Kidney tubule cell (primary cell): Measurements from ENCODE around the gene XPR1.
"Not testable (repeated sequence)": the region's sequence is repeated elsewhere in the genome, so short reads cannot be mapped to it uniquely, and the experiment has no call there.

Experiments used
- DNase-seq: peaks from one replicate; pipeline ENCODE4 v3.0.0-alpha.2; 2018; ENCODE audit warnings: low spot score

XPR1 gene

DNA sequence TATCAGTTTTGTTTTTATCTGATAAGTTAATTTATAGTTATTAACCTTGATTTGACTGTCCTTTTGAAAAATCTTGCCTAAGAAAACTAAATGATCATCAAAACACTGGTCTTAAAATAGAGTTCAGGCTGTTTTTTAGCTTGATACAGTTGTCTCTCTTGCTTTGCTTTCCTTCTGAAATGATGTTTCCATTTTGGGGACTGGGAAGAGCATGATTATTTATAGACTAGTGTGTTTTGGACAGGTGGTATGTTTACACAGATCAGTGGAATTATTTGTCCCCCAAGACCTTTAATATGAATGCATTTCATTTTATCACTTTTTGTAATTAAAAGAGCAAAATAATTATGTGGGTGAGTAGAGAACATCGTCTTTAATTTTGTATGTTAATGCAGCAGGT lies 90.8 kb downstream of the XPR1 start:
- no peak for DNase-seq

DNA sequence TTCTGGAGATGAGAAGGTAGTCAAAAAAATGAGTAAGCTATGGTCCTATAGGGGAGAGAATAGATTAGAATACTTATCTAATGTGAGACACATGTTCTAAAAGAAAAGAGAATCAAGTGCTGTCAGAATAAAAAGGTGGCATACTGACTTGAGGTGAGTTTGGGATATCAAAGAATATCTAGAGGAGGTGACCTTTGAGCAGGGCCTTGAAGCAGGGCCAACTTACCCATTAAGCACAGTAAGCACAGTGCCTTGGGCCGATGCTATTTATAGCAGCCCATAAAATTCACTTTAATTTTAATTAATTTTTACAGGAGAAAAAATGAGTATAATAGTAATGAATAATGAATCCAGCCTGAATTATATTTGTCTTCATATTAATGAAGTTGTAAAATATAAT lies 92.2 kb downstream of the XPR1 start:
- no peak for DNase-seq

DNA sequence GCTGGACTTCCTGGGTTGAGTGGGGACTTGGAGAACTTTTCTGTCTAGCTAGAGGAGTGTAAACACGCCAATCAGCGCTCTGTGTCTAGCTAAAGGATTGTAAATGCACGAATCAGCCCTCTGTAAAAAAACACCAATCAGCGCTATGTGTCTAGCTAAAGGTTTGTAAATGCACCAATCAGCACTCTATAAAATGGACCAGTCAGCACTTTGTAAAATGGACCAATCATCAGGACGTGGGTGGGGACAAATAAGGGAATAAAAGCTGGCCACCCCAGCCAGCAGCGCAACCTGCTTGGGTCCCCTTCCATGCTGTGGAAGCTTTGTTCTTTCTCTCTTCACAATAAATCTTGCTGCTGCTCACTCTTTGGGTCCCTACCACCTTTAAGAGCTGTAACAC lies 94.2 kb downstream of the XPR1 start:
- DNase-seq, result not testable (repeated sequence)

DNA sequence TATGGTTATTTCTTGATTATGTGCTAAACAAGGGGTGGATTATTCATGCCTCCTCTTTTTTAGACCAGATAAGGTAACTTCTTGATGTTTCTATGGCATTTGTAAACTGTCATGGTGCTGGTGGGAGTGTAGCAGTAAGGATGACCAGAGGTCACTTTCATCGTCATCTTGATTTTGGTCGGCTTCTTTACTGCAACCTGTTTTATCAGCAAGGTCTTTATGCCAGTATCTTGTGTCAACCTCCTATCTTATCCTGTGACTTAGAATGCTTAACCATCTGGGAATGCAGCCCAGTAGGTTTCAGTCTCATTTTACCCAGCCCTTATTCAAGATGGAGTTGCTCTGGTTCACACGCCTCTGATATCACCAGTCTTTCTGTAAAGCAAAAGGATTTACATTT lies 95.9 kb downstream of the XPR1 start:
- not testable (repeated sequence) for DNase-seq

DNA sequence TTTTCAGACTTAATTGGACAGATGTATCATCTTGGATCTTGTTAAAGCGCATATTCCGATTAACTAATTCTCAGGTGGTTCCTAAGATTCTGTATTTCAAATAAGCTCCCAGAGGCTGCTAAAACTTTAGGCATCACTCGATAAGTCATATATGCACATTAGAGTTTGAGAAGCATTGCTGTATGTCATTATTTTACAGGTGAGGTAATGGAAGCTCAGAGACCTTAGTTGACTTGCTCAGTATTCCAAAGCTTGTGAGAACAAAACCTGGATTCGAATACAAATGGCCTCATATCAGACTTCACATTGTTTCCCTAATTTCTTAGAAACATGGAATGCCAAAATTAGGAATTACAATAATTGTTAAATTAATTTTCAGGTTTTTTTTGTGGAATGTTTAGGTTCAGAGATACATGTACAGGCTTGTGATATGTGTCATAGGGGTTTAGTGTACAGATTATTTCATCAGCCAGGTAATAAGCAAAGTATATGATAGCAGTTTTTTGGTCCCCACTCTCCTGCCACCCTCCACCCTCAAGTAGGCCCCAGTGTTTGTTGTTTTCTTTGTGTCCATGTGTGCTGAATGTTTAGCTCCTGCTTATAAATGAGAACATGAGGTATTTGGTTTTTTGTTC lies 96.8 kb downstream of the XPR1 start:
- no peak for DNase-seq

DNA sequence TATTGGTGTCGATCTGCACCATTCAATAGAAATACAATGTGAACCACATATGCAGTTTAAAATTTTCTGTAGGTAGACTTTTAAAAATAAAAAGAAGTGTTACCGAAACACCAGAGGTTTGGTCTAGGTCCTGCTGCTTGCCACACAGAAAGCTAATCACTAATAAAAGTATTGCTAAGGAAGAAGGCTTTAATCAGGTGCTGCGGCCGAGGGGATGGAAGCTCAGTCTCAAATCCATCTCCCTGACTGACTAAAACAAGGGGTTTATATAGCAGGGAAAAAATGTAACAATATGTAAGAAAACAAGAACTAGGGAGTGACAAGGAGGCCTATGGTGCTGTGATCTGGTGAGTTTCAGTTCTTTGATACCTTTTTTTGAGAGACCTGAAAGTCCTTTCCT lies 99.3 kb downstream of the XPR1 start:
- DNase-seq, result no peak

DNA sequence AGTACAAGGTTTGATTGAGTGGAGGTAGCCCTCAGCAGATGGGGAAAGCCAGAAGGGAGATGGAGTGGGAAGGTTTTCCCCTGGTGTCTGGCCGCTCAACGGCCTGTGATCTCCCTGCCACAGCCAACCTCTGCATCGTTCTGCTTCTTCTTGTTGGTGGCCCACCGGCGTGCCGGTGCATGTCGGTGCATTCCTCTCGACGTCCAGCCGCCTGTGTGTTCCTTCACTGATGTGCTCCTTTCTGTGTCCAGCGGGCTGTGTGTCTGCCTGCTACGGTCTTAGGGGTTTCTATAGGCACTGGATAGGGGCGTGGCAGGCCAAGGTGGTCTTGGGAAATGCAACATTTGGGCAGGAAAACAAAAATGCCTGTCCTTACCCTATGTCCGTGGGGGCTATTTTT lies 101.0 kb downstream of the XPR1 start:
- DNase-seq, result no peak

DNA sequence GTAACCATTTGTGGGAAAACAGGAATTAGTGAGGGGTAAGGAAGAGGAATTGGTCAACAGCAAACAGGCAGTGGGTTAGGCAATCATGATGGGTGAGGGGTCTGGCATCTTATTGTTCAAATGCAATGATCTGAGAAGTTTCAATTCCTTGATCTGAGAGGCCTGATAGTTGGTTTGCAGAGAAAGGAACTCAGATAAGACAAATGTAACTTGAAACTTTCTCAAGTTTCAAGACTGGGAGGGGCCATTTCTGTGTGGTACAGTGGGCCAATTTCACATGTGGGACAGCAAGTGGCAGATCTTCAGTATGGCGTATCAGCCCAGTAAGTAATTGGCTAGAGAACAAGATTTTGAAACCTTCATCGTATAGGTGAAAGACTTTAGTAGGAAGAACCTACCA lies 102.5 kb downstream of the XPR1 start:
- DNase-seq, result no peak

DNA sequence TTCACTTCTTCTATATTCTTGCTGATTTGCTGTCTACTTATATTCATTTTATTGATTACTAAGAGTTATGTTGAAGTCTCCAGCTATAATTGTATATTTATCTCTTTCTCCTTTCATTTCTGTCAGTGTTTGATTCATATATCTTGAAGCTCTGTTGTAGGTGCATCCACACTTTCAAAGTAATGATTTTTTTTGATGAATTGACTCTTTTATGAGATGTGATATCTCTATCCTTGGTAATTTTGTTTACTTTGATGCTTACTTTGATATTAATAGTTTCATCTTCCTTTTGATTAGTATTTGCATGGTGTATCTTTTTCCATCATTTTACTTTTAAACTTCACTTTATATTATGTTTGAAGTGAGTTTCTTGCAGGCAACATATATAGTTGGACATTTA lies 110.8 kb downstream of the XPR1 start:
- no peak for DNase-seq

DNA sequence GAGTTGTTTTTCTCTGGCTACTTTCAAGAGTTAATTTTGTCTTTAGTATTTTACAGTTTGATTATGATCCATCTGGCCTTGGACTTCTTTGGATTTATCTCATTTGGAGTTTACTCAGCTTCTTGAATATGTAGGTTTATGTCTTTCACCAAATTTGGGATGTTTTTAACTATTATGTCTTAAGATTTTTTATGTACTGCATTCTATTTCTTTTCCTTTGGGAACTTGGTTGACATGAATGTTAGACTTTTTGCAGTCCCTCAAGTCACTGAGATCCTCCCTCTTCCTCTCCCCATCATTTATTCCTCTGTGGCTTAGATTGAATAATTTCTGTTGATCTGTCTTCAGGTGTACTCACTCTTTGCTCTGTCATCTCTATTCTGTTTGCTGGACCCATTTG lies 112.0 kb downstream of the XPR1 start:
- no peak for DNase-seq

DNA sequence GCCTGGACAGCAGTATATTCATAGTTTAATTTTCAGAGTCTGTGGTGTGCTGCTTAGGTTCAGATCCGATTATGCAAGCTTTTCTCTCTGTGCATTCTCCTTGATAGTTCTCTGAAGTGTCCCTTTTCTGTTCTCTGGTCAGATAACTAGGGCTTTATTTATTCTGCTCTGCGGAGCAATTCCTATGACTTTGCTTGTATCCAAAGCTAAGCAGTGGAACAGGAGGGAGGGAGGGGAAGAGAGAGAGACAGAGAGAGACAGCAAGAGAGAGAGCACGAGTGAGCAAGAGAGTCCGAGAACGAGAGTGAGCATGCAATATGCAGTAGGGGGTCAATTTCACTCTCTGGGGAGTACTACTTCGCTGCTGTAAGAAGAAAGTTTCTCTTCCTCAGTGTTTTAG lies 113.3 kb downstream of the XPR1 start:
- no peak for DNase-seq

DNA sequence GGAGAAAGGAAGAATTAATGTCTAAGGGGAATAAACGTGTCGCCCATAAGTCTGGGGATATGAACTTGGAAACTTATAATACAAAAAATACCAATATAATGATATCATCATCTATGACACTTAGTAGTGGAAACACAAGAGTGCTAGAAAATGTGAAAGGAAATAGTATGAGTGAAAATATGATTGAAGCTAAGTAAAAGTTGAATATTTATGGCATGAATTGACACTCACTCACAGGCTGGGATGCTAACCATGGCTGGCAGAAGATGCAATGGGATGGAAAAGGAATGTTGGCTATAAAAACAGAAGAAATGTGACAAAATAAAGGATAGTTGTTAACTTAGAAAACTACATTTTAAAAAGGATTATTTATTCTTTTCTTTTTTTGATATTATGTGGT lies 120.1 kb downstream of the XPR1 start:
- DNase-seq, result peak; percentile 36

DNA sequence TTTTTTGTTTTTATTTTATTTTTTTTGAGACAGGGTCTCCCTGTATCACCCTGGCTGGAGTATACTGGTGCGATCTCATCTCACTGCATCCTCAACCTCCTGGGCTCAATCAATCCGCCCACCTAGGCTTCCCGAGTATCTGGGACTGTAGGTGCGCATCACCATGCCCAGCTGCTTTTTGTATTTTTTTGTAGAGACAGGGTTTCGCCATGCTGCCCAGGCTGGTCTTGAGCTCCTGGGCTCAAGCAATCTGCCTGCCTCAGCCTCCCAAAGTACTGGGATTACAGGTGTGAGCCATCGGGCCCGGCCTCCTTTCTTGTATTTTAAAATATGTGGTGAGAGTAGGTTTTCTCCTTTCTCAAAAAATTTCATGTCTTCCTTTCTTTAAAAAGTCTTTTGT lies 122.6 kb downstream of the XPR1 start:
- no peak for DNase-seq

DNA sequence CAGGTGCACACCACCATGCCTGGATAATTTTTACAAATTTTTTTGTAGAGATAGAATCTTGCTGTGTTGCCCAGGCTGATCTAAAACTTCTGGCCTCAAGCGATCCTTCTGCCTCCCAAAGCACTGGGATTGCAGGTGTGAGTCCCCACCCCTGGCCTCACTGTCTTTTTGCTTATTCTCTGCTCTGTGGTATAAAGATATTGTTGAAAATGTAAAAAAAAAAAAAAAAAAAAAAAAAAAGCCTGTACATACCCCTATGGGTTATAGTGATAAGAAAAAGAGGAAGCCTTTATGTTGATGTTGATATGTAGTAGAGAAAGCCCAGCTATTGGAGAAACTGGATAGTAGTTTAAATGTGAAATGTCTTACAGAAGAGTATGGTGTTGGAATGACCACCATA lies 125.8 kb downstream of the XPR1 start:
- DNase-seq, result no peak

DNA sequence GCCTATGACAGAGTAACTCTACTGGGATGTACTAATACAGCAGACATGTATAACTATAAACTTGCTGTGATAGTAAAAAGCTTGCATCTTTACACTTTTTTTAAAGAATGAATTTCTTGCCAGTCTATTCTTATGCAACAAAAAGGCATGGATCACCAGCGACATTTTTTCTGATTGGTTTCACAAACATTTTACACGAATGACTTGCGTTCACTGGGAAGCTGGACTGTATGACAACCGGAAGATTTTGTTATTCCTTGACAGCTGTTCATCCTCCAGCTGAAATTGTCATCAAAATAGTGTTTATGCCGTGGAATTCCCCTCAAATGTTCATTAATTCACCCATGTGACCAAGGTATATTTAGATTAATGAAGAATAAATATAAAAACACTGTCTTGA lies 131.0 kb downstream of the XPR1 start:
- no peak for DNase-seq

DNA sequence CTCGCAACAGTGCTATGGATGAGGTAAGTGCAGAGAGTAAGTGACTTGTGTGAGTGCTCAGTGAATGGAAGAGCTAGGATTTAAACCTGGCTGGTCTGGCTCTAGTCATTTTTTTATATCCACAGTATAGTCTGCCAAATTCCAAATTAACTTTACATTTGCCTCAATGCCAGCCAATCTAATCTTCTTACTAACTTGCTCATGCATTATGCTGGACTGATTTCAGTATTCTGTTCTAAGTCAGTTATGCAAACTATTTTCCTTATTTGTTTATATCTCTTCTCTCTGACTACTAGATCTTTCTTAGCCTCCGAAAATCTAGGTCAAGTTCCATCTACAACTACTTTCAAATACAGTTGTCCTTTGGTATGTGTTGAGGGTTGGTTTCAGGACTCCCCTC lies 133.3 kb downstream of the XPR1 start:
- DNase-seq, result no peak

DNA sequence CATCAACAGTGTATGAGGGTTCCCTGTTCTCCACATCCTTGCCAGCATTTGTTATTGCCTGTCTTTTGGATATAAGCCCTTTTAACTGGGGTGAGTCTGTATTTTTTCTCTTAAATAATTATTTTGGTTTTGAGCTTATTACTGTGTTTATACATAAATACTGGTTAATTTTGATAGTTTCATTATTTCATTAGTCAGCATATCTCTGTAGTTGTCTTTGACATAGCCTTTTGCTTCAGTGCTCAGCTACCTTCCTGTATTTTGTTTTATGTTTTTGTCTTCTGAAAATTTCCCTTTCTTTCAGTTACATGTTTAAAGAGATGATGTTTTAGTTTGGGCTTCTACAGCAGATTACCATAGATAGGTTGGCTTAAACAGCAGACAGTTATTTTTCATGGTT lies 138.1 kb downstream of the XPR1 start:
- no peak for DNase-seq

DNA sequence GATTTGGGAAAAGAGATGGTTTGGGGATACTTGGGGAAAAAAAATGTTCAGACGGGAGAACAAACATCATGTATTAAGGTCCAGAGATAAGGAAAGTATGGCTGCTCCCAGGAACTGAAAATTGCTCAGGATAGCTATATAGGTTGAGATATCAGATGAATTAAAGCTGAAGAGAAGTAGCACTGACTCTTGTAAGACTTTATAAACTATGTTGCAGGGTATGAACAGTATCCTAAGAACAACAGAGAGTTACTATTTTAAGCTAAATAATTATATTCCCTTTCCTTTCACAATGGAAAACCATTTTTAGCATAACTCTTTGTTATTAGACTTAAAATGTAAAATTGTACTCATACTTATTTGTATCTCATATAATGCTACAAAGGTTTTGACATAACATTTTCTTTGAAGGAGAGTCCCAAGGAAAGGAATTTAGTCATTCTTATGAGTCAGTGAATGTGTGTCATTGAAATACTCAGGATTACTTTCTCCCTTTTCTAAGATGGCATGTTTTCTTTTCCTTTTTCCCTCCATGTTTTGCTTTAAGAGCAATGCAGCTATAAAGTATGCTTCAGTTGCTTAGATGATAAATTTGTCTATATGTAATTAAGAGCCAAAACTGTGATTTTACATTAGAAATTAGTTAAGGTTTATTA lies 141.5 kb downstream of the XPR1 start:
- peak; percentile 53 for DNase-seq

DNA sequence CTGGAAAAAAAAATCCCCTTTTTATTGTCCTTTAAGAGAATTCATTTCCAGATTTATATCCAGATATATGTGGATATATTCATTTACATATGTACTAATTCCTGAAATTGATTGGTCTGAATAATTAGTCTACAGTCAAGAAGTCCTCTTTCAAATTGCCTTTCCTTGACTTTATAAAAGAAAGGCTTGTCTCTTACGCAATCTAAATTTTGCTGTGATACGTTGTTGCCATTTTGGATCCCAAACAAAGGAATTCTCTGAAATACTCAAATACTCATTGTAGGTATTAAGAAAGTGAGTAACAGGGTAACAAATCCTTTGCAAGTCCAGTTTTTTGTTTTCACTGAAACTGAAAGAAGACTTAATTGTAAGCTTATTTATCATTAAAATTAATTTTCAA lies 144.0 kb downstream of the XPR1 start:
- no peak for DNase-seq

DNA sequence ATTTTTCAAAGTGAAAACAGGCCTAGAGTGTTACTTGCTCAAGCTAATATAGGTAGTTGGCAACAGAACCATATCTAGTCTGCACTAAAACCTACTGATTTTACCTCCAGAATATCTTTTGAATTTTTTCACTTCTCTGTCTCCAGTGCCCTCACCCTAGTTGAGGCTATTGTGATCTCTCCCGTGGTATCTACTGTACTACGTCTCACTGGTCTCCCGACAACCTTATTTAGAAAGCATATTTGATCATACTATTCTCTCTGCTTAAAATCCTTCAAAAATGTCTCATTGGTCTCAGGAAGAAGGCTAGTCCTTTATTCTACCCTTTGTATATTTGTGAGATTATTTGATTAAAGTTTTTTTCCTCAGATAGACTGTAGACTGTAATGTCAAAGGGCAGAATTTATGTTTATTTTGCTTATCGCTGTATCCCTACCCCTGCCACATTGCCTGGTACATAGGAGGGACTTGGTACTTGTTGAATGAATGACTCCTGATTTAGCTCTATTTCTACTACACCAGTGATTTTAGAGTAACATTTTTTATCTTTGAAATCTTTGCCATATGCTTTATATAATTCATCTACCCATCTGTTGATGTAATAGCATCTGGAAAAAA lies 145.4 kb downstream of the XPR1 start:
- no peak for DNase-seq

DNA sequence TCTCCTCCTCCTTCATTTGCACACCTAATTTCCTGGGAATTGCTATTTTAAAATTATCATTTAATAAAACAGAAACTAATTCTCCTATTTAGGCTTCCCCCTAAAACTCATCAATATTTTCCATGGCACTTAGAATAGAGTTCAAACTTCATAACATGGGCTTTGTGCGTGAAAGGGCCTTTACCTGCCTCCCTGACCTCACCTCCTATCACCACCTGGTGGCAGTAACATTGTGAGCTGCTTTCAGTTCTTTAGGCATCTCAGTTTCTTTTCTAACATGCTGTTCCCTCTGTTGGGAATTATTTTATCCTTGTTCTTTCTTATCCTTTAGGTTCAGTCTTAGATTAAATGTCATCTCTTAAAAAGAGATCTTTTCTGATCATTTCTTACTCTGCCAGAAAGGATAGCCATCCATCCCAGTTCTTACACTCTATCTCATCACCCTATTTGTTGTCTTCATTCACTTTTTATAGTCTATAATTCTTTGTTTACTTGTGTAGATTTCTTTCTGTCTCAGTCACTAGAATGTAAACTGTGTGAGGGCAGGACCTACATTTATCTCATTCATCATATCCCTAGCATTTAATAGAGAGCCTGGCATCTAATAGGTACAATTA lies 147.1 kb downstream of the XPR1 start:
- peak; percentile 19 for DNase-seq

DNA sequence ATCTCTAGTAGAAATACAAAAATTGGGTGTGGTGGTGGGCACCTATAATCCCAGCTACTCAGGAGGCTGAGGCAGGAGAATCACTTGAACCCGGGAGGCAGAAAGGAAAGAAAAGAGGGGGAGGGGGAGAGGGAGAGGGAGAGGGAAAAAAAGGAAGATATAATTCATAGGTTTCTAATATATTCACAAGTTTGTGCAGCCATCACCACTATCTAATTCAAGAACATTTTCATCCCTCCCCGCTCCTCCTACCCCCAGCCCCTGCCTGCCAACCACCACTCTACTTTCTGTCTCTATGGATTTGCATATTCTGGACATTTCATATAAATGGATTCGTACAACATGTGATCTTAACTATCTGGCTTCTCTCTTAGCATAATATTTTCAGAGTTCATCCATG lies 147.8 kb downstream of the XPR1 start:
- DNase-seq, result no peak

DNA sequence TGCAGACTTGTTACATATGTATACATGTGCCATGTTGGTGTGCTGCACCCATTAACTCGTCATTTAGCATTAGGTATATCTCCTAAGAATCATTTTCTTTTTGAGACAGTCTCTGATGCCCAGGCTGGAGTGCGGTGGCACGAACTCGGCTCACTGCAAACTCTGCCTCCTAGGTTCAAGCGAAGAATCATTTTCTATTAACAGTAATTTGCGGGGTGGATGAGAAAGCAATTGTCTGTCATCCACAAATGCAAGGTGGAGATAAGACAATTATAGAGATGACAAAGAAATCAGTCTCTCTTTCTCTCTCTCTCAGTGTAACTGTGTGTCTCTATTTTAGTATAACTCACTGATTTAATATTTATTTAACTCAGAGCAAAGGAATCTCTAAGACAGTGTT lies 149.9 kb downstream of the XPR1 start:
- DNase-seq, result no peak
